Measurements from ENCODE around the gene LRRC75A. TPM values are rescaled to one million over a fixed set of nuclear protein-coding genes. Genes with fewer than 3 reads are reported as not detected.

Gene LRRC75A
- total RNA-seq, 1 experiment from 2014 or later: 2.8 TPM

GRCh38 chr17:16429083-16429482 lies 62.9 kb downstream of the LRRC75A start:
- no peaks in the 10 kb centered on the region for H3K36me3 ChIP-seq (ENCODE audit: insufficient read depth, low read length, poor library complexity, severe bottlenecking)
- no peaks in the 10 kb centered on the region for H3K9me3 ChIP-seq (ENCODE audit: low read depth, low read length, poor library complexity, severe bottlenecking)
- BruUV-seq (replicated peaks): no TSS peak
- H3K4me1 ChIP-seq (ENCODE audit: insufficient read depth, low read length, poor library complexity, severe bottlenecking): no peaks in the 10 kb centered on the region
- H3K4me3 ChIP-seq (ENCODE audit: low read depth, low read length, poor library complexity, severe bottlenecking): no peak overlapping the region
- TF ChIP-seq CTCF (conservative IDR thresholded peaks at IDR 0.05; ENCODE audit: low read depth, low read length): no peak
- no peak for TF ChIP-seq EZH2 (IDR thresholded peaks at IDR 0.05; ENCODE audit: borderline replicate concordance, low read depth, low read length, poor library complexity, severe bottlenecking)
- ChIA-PET CTCF (no interaction called here), POLR2A (ENCODE audit: low non-redundant PET) (no interaction called here)
- no peak overlapping the region for H3K27ac ChIP-seq (ENCODE audit: low read depth, low read length, poor library complexity, severe bottlenecking)
- DNase-seq (ENCODE audit: low spot score): no peak
- no peaks in the 10 kb centered on the region for H3K27me3 ChIP-seq (replicated peaks; ENCODE audit: insufficient read depth, low read depth, low read length, poor library complexity)
- intact Hi-C loops (cut with micrococcal nuclease; ENCODE audit: unreplicated experiment): no loop called here

GRCh38 chr17:16428098-16428882 lies 63.7 kb downstream of the LRRC75A start:
- ChIA-PET POLR2A (ENCODE audit: low non-redundant PET) (no interaction called here), CTCF (interaction anchor here (0.6 to 1.7 kb wide), 5 partner anchors 10 to 92 kb away, joined by 3 to 12 read pairs (median 4); no protein-coding TSS in a partner anchor)
- peak; percentile 70 for TF ChIP-seq CTCF (conservative IDR thresholded peaks at IDR 0.05; ENCODE audit: low read depth, low read length)
- TF ChIP-seq EZH2 (IDR thresholded peaks at IDR 0.05; ENCODE audit: borderline replicate concordance, low read depth, low read length, poor library complexity, severe bottlenecking): no peak
- H3K36me3 ChIP-seq (ENCODE audit: insufficient read depth, low read length, poor library complexity, severe bottlenecking): no peaks in the 10 kb centered on the region
- intact Hi-C loops (cut with micrococcal nuclease; ENCODE audit: unreplicated experiment): no loop called here
- peak; percentile 77 for DNase-seq (ENCODE audit: low spot score)
- no peaks in the 10 kb centered on the region for H3K9me3 ChIP-seq (ENCODE audit: low read depth, low read length, poor library complexity, severe bottlenecking)
- BruUV-seq (replicated peaks): no TSS peak
- no peak overlapping the region for H3K27ac ChIP-seq (ENCODE audit: low read depth, low read length, poor library complexity, severe bottlenecking)
- no peak overlapping the region for H3K4me3 ChIP-seq (ENCODE audit: low read depth, low read length, poor library complexity, severe bottlenecking)
- no peaks in the 10 kb centered on the region for H3K27me3 ChIP-seq (replicated peaks; ENCODE audit: insufficient read depth, low read depth, low read length, poor library complexity)
- no peaks in the 10 kb centered on the region for H3K4me1 ChIP-seq (ENCODE audit: insufficient read depth, low read length, poor library complexity, severe bottlenecking)

- no TSS peak for BruUV-seq (replicated peaks)
- no peak for TF ChIP-seq EZH2 (IDR thresholded peaks at IDR 0.05; ENCODE audit: borderline replicate concordance, low read depth, low read length, poor library complexity, severe bottlenecking)
- no peak for TF ChIP-seq CTCF (conservative IDR thresholded peaks at IDR 0.05; ENCODE audit: low read depth, low read length)
- DNase-seq (ENCODE audit: low spot score): no peak
- no peaks in the 10 kb centered on the region for H3K36me3 ChIP-seq (ENCODE audit: insufficient read depth, low read length, poor library complexity, severe bottlenecking)
- no peak overlapping the region for H3K4me3 ChIP-seq (ENCODE audit: low read depth, low read length, poor library complexity, severe bottlenecking)
- H3K27me3 ChIP-seq (replicated peaks; ENCODE audit: insufficient read depth, low read depth, low read length, poor library complexity): no peaks in the 10 kb centered on the region
- no peaks in the 10 kb centered on the region for H3K4me1 ChIP-seq (ENCODE audit: insufficient read depth, low read length, poor library complexity, severe bottlenecking)
- H3K9me3 ChIP-seq (ENCODE audit: low read depth, low read length, poor library complexity, severe bottlenecking): no peaks in the 10 kb centered on the region
- intact Hi-C loops (cut with micrococcal nuclease; ENCODE audit: unreplicated experiment): no loop called here
- CTCF ChIA-PET: interaction anchor here (1.7 kb wide), 1 partner anchor 11 kb away, joined by 8 read pairs; no protein-coding TSS in a partner anchor
- POLR2A ChIA-PET (ENCODE audit: low non-redundant PET): no interaction called here
- no peak overlapping the region for H3K27ac ChIP-seq (ENCODE audit: low read depth, low read length, poor library complexity, severe bottlenecking)
These were observed 65.0 kb downstream of the LRRC75A start for GRCh38 chr17:16427020-16427419.

All from A673 (cell line).